A549 (cell line): Measurements from ENCODE around the gene SLIT3. TPM values are rescaled to one million over a fixed set of nuclear protein-coding genes. Genes with fewer than 3 reads are reported as not detected.

Experiments
- ATAC-seq, 2 experiments: fragments of 200-7000 bp in 1 of 2; fragments of >200 bp in 1 of 2; cut with Nextera tagmentation in 1 of 2; cut with Tn5 transposase in 1 of 2; 3 replicates each; pipeline versions ENCODE4 v1.8.0 to v1.9.1; 2018 to 2020; ENCODE audit warnings: mild to moderate bottlenecking in 1 of 2, moderate library complexity in 1 of 2
- CTCF ChIA-PET: fragments of 300-600 bp; sonication (Branson Sonifier 250); formaldehyde crosslinking; extraction: SDS; loops from one replicate; lab custom pipeline; 2021; ENCODE audit warnings: antibody characterized with exemption, inconsistent platforms; lab: Yijun Ruan, JAX
- POLR2A ChIA-PET: fragments of 350-600 bp; formaldehyde crosslinking; extraction: SDS; loops from one replicate; lab custom pipeline; 2021; ENCODE audit warnings: antibody characterized with exemption, inconsistent platforms; lab: Yijun Ruan, JAX
- DNase-seq, 2 experiments: peaks; one replicate each; pipeline versions ENCODE4 v3.0.0 to v3.0.0-alpha.2; 2011 to 2016; ENCODE audit warnings: low read depth in 1 of 2, low spot score in 1 of 2
- FAIRE-seq: peaks from 2 replicates; lab custom pipeline; 2011; peaks lifted over from hg19 to GRCh38; lab: Jason Lieb, UNC
- H3K27ac ChIP-seq, 2 experiments: fragments of >200 bp; sonication (Bioruptor Twin); formaldehyde crosslinking; 3 replicates each; pipeline ENCODE4 v1.5.1; 2016 to 2017
- H3K4me1 ChIP-seq: fragments of >200 bp; sonication (Bioruptor Twin); formaldehyde crosslinking; 3 replicates; pipeline ENCODE4 v1.6.1; 2016
- H3K4me2 ChIP-seq: fragments of >200 bp; sonication (Bioruptor Twin); formaldehyde crosslinking; 3 replicates; pipeline ENCODE4 v1.6.1; 2016
- H3K4me3 ChIP-seq: fragments of >200 bp; sonication (Bioruptor Twin); formaldehyde crosslinking; 3 replicates; pipeline ENCODE4 v1.5.1; 2016
- H3K9me3 ChIP-seq: fragments of >200 bp; sonication (Bioruptor Twin); formaldehyde crosslinking; 3 replicates; pipeline ENCODE4 v1.6.1; 2016
- BHLHE40 ChIP-seq: IDR thresholded peaks from 2 replicates; pipeline ENCODE4 v1.6.1; 2012; ENCODE audit warnings: low read depth, low read length, inconsistent platforms
- CHD2 ChIP-seq: fragments of 150-350 bp; IDR thresholded peaks from 2 replicates; pipeline ENCODE4 v1.6.1; 2014; ENCODE audit warnings: low read length; ENCODE audit not compliant: partially characterized antibody
- EHMT2 ChIP-seq: fragments of 200-600 bp; sonication (generic); IDR thresholded peaks from 2 replicates; pipeline ENCODE4 v1.6.1; 2016; ENCODE audit warnings: antibody characterized with exemption, low read depth, mild to moderate bottlenecking, moderate library complexity
- FOXS1 ChIP-seq: fragments of 250-450 bp; sonication (Bioruptor Pico); IDR thresholded peaks from 2 replicates; pipeline ENCODE4 v1.5.0; 2020; ENCODE audit warnings: mild to moderate bottlenecking, moderate library complexity
- HOXA7 ChIP-seq: fragments of 250-450 bp; sonication (Bioruptor Pico); IDR thresholded peaks from 2 replicates; pipeline ENCODE4 v1.5.0; 2020; ENCODE audit warnings: mild to moderate bottlenecking, moderate library complexity
- MAFK ChIP-seq: fragments of 450-650 bp; IDR thresholded peaks from 2 replicates; pipeline ENCODE4 v1.6.1; 2014; ENCODE audit not compliant: partially characterized antibody
- NPAS2 ChIP-seq: fragments of 250-450 bp; sonication (Bioruptor Pico); IDR thresholded peaks from 2 replicates; pipeline ENCODE4 v1.8.0; 2022; ENCODE audit warnings: mild to moderate bottlenecking, moderate library complexity, borderline replicate concordance
- POLR2A ChIP-seq: IDR thresholded peaks from 2 replicates; pipeline ENCODE4 v1.6.1; 2012; ENCODE audit warnings: mild to moderate bottlenecking, low read length
- RARB ChIP-seq: fragments of 250-450 bp; sonication (Bioruptor Pico); IDR thresholded peaks from 2 replicates; pipeline ENCODE4 v1.8.0; 2021; ENCODE audit warnings: mild to moderate bottlenecking, moderate library complexity
- RFX5 ChIP-seq: fragments of 450-650 bp; IDR thresholded peaks from 2 replicates; pipeline ENCODE4 v1.7.1; 2014; ENCODE audit warnings: antibody characterized with exemption, mild to moderate bottlenecking, moderate library complexity
- RNF2 ChIP-seq: fragments of 200-600 bp; sonication (generic); IDR thresholded peaks from 2 replicates; pipeline ENCODE4 v1.6.1; 2016; ENCODE audit warnings: low read depth, mild to moderate bottlenecking, antibody characterized with exemption, moderate library complexity, borderline replicate concordance
- ZNF302 ChIP-seq: fragments of 250-450 bp; sonication (Bioruptor Pico); IDR thresholded peaks from 2 replicates; pipeline ENCODE4 v1.9.0; 2021; ENCODE audit warnings: inconsistent platforms, mild to moderate bottlenecking, moderate library complexity
- ZSCAN20 ChIP-seq: fragments of 250-450 bp; sonication (Bioruptor Pico); IDR thresholded peaks from 2 replicates; pipeline ENCODE4 v1.8.0; 2022; ENCODE audit warnings: mild to moderate bottlenecking, moderate library complexity
- WGBS: methylation state at CpG from one replicate; pipeline ENCODE4 v1.1.6; 2017; ENCODE audit errors: missing lambda C conversion rate; 5-methylcytosine and 5-hydroxymethylcytosine counted together
- polyA plus RNA-seq, 4 experiments: library from polyadenylated mRNA; depleted of rRNA in 3 of 4; stranded (reverse); fragments of >200 nt; fragmentation: RNase III in 1 of 4; extraction: RNeasy Plus Mini Kit Qiagen cat#74134 plus additional on column Dnase treatment in 1 of 4; gene quantifications; 2 replicates in 3 of 4; 3 replicates in 1 of 4; pipeline ENCODE4 v1.2.3, GENCODE V29; 2011 to 2017
- TF ChIP-seq, protein P1 (sequence below): fragments of 150-350 bp; IDR thresholded peaks from 2 replicates; pipeline ENCODE4 v1.6.1; 2014; ENCODE audit warnings: low read depth, mild to moderate bottlenecking, low read length
- TF ChIP-seq, protein P2 (sequence below): fragments of >200 bp; sonication (Bioruptor Twin); formaldehyde crosslinking; IDR thresholded peaks from 3 replicates; pipeline ENCODE4 v1.6.1; 2016
- TF ChIP-seq, protein P3 (sequence below): fragments of >200 bp; sonication (Bioruptor Twin); formaldehyde crosslinking; IDR thresholded peaks from 2 replicates; pipeline ENCODE4 v1.6.1; 2016
- TF ChIP-seq, protein P4 (sequence below): fragments of >200 bp; sonication (Bioruptor Twin); formaldehyde crosslinking; IDR thresholded peaks from 3 replicates; pipeline ENCODE4 v1.5.1; 2016
- TF ChIP-seq, protein P5 (sequence below): IDR thresholded peaks from 2 replicates; pipeline ENCODE4 v1.6.1; 2012

SLIT3 gene
- polyA plus RNA-seq, 2 of the 4 experiments (the other 2 are of a cell fraction): 12.7 to 22.9 TPM

DNA sequence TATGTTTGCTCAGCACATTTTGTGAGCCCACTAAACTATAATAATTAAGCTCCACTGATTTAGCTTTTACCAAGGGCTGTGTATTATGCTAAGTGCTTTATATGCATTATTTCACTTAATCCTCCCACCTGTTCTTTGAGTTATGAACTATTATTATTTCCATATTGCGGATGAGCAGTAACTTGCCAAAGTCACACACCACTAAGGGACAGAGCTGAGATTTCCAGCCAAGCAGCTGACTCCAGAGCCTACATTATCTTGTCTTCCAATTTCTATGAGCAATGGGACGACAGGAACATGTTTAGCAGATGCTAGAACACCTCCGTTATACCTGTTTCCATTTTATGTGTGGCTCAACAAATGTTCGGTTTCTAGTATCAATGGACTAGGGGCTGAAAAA is 484.3 kb downstream of the SLIT3 start:
- Histone ChIP-seq H3K4me1 (no peaks in the 10 kb centered on the region), H3K4me2 (no peak overlapping the region), H3K9me3 (no peaks in the 10 kb centered on the region), H3K4me3 (no peak overlapping the region), H3K27ac (no peak overlapping the region)
- FAIRE-seq (no peak), DNase-seq (no peak), ATAC-seq (no peak)
- TF ChIP-seq, protein P1, sequence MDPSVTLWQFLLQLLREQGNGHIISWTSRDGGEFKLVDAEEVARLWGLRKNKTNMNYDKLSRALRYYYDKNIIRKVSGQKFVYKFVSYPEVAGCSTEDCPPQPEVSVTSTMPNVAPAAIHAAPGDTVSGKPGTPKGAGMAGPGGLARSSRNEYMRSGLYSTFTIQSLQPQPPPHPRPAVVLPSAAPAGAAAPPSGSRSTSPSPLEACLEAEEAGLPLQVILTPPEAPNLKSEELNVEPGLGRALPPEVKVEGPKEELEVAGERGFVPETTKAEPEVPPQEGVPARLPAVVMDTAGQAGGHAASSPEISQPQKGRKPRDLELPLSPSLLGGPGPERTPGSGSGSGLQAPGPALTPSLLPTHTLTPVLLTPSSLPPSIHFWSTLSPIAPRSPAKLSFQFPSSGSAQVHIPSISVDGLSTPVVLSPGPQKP: no peak
- no peak for TF ChIP-seq FOXS1 (CRISPR knock-in tag)
- no peak for TF ChIP-seq BHLHE40
- TF ChIP-seq ZSCAN20: no peak
- no peak for TF ChIP-seq RFX5
- CTCF ChIA-PET: interaction anchor here (1.3 to 1.5 kb wide), 3 partner anchors 9 to 23 kb away, joined by 3 read pairs; no protein-coding TSS in a partner anchor
- POLR2A ChIA-PET: interaction anchor here (0.6 kb wide), 1 partner anchor 28 kb away, joined by 3 read pairs; no protein-coding TSS in a partner anchor
- WGBS: 87% methylated on average over 4 of the region's 4 CpGs

DNA sequence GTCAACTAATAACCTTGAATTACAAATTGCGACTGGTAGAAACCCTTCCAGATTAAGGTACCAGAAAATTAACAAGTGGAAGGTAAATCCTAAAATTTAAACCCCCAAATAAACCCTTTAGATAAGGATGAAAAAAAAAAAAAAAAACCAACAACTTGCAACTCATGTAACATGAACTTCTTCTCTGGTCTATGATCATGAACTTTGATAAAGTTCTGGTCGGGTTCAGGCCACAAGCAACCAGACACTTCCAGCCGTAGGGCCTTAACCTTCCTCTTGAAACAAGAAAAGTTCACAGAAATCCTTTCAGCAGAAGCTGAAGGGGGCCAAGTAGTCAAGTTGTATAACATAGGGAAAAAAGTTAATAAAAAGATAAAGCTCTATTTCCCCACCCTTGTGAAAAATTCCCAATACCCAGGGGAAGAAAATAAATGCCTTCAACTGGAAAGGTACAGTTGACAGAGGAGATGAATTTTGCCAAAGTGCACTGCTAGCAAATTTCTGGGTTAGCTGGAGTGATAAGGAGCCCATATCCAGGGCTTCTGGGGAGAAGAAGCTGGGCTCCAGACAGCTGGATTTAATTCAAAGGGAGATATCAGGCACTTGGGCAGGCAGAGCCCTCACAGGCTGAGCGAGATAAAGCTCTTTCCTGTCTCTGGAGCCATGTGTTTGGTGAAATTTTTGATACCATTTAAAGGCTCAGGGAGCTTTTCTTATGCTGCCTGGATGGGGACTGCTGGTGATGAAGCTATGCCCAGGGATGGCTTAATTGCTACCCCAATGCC is 487.6 kb downstream of the SLIT3 start:
- ATAC-seq (no peak), DNase-seq (no peak), FAIRE-seq (no peak)
- H3K9me3 ChIP-seq: no peaks in the 10 kb centered on the region
- no peak for TF ChIP-seq NPAS2
- no peaks in the 10 kb centered on the region for H3K4me1 ChIP-seq
- POLR2A ChIA-PET: no interaction called here
- CTCF ChIA-PET: interaction anchor here (0.6 kb wide), 2 partner anchors 720 to 736 kb away, joined by 3 to 5 read pairs; no protein-coding TSS in a partner anchor
- H3K4me2 ChIP-seq: no peak overlapping the region
- H3K27ac ChIP-seq: no peak overlapping the region
- 84% methylated on average over 4 of the region's 4 CpGs for WGBS
- H3K4me3 ChIP-seq: no peak overlapping the region

DNA sequence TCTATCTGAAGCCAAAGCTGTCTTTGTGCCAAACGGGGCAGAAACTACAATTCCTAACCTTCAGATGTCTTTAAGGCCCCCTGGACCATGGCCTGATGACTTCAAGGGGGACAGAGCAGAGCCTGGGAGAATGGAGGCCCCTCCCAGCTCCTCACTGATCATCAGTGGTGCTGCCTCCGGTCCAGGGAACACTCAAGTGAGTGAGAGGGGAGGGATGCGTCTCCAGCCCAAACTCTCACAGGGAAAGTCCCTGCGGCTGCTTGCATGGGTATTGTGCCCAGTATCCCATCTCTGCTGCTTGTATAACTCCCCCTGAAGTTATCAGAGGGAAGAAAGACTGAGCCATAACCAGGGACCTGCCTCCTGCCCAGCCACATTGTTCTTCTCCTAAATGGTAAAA is 490.3 kb downstream of the SLIT3 start:
- Histone ChIP-seq H3K9me3 (no peaks in the 10 kb centered on the region), H3K27ac (no peak overlapping the region), H3K4me2 (no peak overlapping the region), H3K4me1 (no peaks in the 10 kb centered on the region), H3K4me3 (no peak overlapping the region)
- TF ChIP-seq POLR2A: no peak
- TF ChIP-seq, protein P2, sequence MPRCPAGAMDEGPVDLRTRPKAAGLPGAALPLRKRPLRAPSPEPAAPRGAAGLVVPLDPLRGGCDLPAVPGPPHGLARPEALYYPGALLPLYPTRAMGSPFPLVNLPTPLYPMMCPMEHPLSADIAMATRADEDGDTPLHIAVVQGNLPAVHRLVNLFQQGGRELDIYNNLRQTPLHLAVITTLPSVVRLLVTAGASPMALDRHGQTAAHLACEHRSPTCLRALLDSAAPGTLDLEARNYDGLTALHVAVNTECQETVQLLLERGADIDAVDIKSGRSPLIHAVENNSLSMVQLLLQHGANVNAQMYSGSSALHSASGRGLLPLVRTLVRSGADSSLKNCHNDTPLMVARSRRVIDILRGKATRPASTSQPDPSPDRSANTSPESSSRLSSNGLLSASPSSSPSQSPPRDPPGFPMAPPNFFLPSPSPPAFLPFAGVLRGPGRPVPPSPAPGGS: no peak
- TF ChIP-seq, protein P3, sequence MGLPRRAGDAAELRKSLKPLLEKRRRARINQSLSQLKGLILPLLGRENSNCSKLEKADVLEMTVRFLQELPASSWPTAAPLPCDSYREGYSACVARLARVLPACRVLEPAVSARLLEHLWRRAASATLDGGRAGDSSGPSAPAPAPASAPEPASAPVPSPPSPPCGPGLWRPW: no peak
- no peak for TF ChIP-seq RARB
- no peak for TF ChIP-seq HOXA7 (CRISPR knock-in tag)
- TF ChIP-seq ZNF302: no peak
- TF ChIP-seq CHD2: no peak
- ATAC-seq: no peak
- no peak for DNase-seq
- 83% methylated on average over 4 of the region's 4 CpGs for WGBS
- ChIA-PET POLR2A (no interaction called here), CTCF (no interaction called here)
- FAIRE-seq: no peak

DNA sequence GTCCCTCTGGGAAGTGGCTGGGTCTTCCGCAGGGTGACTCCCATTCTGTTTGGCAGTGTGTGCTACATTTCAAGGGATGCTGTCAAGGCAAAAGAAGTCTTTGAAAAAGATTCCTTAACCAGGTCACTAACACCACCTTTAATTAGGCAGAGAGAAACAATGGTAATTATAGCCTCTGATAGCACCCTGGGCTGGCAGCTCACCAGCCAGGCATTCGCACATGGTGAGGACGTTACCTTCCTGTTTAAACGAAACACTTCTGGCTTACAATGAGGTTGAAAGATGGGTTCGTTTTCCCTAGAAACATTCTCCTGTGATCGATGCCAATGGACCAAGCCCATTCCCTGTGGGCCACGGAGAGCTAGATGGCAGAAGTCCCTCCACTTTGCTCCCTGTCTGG is 491.7 kb downstream of the SLIT3 start:
- TF ChIP-seq, protein P4, sequence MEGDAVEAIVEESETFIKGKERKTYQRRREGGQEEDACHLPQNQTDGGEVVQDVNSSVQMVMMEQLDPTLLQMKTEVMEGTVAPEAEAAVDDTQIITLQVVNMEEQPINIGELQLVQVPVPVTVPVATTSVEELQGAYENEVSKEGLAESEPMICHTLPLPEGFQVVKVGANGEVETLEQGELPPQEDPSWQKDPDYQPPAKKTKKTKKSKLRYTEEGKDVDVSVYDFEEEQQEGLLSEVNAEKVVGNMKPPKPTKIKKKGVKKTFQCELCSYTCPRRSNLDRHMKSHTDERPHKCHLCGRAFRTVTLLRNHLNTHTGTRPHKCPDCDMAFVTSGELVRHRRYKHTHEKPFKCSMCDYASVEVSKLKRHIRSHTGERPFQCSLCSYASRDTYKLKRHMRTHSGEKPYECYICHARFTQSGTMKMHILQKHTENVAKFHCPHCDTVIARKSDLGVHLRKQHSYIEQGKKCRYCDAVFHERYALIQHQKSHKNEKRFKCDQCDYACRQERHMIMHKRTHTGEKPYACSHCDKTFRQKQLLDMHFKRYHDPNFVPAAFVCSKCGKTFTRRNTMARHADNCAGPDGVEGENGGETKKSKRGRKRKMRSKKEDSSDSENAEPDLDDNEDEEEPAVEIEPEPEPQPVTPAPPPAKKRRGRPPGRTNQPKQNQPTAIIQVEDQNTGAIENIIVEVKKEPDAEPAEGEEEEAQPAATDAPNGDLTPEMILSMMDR: no peak
- TF ChIP-seq MAFK (no peak), EHMT2 (no peak), RNF2 (no peak)
- TF ChIP-seq, protein P3: no peak
- TF ChIP-seq, protein P5, sequence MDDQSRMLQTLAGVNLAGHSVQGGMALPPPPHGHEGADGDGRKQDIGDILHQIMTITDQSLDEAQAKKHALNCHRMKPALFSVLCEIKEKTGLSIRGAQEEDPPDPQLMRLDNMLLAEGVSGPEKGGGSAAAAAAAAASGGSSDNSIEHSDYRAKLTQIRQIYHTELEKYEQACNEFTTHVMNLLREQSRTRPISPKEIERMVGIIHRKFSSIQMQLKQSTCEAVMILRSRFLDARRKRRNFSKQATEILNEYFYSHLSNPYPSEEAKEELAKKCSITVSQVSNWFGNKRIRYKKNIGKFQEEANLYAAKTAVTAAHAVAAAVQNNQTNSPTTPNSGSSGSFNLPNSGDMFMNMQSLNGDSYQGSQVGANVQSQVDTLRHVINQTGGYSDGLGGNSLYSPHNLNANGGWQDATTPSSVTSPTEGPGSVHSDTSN: no peak
- ChIA-PET CTCF (no interaction called here), POLR2A (no interaction called here)
- no peaks in the 10 kb centered on the region for H3K9me3 ChIP-seq
- H3K4me1 ChIP-seq: no peaks in the 10 kb centered on the region
- DNase-seq: no peak
- no peak overlapping the region for H3K4me3 ChIP-seq
- no peak overlapping the region for H3K4me2 ChIP-seq
- no peak overlapping the region for H3K27ac ChIP-seq
- WGBS: 85% methylated on average over 7 of the region's 7 CpGs
- no peak for FAIRE-seq
- no peak for ATAC-seq
